CD4-positive, alpha-beta T cell treated with Interleukin-15 for 1 hour (primary cell): ENCODE data around the gene IMMP2L.

Source experiments
- DNase-seq: peaks from one replicate; pipeline ENCODE4 v3.0.0-alpha.2; 2020

Gene IMMP2L

DNA sequence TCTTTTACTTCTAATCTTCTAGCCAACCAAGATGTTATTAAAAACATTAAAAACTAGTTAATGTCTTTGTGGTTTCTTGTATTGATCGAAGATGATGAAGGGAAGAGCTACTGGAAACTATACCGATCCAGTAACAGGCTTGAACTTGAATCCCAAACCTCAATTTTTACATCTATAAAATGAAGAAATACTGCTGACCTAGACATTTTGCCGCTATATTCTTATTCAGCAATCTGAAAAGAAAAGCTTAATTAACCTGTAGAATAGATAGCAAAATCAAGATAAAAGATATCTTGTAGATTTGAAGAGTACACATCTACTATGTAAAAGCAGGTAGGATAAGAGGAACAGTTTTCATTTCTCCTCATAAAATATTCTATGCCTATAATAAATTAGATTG lies 797.4 kb downstream of the IMMP2L start:
- DNase-seq, result no peak

DNA sequence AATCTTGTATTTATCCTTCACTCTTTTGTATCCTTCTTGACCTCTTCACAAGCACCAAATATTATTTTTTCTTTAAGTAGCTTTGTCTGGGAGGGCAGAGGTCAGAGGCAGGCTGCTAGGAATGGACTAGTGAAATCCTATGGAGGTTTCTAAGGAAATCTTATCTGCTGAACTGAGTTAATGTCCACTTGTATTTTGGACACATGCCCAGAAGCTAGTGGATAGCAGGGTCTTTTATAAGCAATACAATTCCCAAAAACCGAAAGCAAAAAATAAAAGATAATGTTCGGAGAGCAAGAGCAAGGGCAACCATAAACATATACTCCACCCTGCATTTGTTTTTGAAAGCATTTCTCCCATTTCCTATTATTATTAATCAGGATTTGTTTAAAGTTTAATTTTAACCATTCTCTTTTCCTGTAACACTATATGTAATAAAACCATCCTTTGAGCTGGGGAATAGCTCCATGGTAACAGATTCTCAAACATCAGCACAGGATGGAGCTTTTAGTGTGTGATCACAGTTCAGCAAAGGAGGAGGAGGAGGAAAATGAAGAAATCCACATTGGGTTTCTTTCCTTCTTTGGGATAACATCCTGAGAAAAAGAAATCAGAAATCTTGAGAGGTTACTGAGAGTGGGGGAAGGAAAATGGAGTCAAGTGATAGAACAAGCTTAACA lies 799.6 kb downstream of the IMMP2L start:
- DNase-seq, result no peak

DNA sequence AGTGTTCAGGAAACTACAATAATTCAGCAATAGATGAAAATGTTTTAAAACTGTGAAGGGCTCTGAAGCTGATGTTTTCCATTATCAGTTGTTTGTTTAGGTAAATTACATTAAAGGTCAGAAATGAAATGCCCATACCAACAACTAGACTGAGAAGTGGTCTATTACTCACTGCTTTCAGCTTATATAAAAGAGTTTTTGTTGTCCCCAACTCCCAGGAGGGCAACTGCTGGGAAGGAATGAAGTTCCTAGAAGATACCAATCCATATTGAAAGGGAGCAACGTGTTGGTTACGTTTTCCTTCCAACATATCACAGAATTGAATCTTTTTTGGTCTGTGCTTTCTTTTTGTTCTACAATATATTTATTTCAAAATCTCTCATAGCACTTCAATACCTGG lies 802.0 kb downstream of the IMMP2L start:
- DNase-seq, result no peak

DNA sequence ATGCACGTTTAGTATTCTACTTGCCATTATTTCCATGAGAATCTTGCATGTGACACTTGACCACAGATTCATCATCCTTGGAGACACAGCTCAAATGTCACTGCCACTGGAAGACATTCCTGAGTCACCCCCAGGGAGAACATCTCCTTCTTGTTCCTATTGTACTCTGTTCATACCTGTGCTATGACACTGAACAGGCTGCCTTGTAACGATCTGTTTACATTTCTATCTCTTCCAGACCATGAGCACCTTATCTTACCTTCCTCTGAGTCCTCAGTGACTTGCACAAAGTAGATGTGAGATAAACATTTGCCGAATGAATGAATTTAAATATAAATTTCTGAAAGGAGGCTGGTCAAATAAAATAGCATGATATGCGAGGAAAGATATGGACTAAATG lies 803.2 kb downstream of the IMMP2L start:
- no peak for DNase-seq

DNA sequence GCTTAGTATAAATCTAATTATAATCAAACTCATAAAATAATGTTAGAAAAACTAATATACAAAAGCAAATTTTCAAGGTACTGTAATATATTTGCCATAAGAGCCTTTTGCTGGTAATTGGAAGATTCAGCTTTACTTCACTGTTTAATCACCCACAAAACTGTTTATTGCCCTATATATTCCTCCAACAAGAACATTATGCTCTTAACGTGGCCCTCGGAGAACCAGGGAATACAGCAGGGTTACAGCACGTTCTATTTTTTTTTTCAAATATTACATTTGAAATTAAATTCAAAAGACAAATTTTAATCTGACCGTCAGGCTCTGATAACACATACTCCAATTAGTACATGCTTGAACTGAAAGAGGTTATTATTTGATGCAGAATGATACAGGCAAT lies 807.6 kb downstream of the IMMP2L start:
- DNase-seq, result no peak

DNA sequence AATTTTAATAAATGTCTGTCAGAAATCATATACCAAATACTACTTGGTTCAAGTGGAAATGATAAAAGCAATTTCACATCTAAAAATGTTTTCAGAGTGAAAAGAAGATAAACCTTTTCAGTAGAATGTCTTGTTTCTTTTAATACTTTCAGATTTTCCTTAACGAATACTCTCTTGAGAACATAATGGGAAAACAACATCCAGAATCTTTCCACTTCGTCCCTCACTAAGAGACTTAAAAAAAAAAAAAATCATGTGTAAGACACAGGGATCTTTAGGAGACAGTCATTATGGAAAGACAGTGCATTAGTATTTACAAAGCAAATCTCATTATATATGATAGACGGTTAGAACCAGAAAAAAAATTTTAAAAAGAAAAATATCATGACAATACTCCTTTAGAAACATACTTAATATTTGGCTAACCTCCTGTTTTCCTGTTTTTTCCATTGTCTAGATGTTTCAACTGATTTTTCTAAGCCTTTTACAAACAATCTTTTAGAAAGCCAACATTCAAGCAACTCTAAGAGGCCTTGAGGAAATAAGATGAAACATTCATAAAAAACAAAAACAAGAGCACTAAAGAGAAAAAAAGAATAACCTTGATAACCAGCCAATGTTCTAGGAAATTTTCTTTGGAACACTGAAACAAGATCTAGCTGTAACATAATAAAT lies 811.2 kb downstream of the IMMP2L start:
- DNase-seq, result no peak

DNA sequence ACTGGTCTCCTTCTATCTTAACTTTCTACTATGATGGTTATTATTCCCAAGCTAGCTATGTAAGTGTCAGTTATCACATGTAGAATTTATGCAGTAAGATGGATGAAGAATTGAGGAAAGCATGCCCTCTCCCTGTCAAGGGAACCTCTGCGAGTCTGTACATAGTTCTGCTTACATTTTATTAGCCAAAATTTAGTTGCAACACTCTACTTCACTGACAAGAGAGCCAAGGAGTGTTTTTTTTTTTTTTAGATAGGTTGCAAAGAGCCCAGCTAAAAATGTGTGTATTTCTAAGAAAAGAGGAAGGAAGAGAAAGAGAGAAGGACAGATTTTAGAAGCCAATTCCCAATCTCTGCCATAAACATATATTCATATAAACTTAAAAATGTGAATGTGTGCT lies 829.1 kb downstream of the IMMP2L start:
- DNase-seq, result no peak

DNA sequence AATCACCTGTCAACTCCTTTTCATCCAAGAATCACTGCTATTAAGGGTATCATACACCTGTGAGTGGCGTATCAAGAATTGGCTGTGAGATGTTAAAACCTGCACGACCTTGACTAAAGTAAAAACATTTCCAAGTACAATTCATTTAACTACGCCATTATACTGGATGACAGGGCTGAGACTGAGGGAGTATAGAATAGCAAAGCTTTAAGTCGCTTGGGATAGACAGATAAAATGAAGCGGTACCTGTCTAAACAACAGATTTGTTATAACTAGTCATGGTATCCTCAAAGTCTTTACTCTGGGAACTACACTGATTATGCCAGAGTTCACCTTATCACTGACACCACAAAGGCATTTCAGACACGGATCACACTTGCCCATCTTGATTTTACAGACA lies 837.5 kb downstream of the IMMP2L start:
- no peak for DNase-seq

DNA sequence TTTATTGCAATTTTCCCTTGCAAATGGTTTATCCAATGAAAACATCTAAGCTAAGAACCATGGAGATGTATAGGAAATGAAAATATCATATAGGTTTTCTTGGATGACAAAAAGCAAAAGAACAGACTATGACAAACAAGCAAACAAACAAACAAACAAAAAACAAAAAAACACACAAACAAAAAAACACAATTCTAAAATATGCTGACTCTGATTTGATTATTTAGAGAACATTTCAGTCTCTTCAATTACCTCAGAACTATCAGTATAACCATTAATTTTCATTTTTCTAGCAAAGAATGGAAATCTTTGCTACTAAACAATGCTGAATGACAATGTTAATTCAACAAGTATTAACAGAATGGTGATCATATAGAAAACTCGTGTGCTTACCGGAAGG lies 840.9 kb downstream of the IMMP2L start:
- DNase-seq, result no peak

DNA sequence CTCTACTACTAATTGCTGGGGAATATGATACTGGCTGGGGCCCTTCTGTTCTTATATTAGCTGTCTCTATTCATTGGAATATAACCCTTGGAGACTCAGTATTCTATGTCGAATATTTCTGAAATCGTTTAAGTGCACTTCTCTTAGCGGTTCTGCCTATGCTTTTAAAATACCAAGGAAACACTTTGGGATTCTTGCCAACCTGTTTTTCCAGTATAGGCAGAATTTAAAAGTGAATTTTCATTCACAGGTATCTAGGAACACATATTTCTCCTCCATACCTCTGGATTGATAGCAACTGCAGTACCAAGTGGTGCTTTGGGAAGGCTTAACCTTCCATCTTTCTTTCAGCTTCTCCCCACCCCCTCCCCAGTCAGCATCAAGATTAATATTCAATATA lies 841.7 kb downstream of the IMMP2L start:
- no peak for DNase-seq

DNA sequence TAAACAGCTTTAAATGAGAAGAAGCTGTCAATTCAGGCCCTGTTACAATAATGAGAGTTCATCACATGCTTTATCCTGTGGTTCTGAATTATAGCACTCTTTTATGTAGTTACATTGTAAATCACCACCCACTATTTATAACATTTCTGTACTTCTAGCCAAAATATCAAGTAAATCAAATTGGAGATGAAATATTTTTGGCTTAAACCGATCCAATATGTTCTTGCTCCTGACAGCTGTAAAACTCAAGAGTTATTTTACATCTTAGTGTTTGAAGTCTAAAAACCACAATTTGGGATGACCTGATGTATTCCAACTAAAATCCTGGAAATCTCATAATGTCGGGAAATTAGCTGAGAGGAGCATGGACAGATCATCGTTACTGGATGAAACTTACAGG lies 842.6 kb downstream of the IMMP2L start:
- DNase-seq, result no peak

DNA sequence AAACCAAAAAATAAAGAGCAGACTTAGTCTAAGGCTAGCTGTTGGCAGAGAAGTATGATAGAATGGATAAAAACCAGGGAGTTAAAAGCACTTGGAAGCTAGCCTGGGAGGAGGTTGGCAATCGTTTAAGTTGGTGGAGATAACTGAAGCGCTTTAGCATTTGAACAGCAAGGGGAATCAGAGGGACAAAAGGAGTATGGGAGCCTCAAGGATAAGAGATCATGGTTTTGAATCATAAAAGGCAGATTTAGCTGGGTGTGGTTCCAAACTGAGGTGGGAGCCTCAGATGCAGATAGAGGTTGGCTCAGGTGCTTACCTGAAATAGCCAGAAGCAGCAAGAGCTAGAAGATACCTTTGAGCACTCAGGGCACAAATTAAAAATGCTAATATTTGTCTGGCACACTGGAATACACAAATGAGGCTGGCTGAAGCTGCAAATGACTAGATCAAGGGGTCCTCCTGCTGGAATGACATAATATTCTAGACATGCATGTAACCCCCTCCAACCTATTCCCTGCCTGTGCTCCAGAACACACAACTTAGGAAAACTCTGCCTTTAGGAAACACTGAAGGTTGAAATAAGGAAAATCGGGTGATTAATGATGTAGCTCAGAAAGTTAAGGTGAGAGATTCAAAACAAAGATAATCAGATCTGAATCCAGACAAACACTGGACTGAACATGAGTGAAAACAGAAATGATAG lies 843.6 kb downstream of the IMMP2L start:
- DNase-seq, result no peak

DNA sequence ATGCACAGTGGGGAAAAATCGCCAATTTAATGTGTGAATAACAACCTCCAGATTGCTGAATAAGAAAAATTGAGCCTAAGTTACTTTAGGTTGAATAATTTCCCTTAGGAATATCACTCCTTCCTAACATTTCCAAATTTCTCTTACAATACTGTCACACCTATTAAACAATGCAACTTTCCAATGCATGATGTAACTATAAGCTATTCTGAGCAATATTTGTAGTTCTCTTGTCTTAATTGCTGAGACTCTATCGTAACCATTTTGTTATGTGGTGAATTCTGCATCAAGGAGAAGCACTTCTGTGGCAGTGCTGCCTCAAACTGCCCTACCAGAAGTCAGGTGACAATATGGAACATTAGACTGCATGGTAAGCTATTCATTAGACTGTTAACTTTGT lies 858.1 kb downstream of the IMMP2L start:
- no peak for DNase-seq

DNA sequence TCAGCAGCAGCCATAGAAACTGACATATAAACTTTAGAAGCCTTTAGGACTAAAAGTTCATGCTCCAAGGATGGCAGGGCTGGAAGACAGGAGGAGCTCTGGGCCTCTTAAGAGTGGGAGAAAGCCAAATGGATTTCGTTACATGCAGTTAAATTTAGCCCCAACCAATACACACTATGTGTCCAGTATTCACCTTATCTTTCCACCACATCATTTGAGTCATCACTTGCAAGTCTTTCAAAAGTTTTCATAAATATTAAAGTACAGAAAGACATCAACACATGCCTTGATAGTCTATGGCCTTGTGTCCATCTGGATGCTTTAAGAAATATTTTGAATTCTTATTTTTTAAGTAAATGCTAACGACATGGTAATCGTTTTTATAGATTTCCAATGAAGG lies 863.7 kb downstream of the IMMP2L start:
- DNase-seq, result no peak

DNA sequence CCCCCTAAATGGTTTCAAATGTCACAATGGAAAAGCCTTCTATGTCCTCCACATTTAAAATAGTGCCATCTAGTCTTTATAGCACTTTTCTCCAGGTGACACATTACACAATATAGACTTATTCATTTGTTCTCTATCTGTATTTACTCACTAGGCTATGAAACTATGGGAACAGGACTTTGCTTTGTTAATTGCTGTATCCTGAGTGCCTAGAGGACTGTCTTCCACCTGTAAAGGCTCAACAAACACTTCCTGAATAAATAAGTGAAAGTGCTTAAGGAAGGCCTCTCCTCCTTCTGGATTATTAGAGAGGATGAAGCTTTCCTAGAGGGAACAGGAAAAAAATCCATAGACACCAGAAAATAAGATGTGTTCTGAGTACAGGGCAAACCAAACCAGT lies 868.9 kb downstream of the IMMP2L start:
- DNase-seq, result no peak

DNA sequence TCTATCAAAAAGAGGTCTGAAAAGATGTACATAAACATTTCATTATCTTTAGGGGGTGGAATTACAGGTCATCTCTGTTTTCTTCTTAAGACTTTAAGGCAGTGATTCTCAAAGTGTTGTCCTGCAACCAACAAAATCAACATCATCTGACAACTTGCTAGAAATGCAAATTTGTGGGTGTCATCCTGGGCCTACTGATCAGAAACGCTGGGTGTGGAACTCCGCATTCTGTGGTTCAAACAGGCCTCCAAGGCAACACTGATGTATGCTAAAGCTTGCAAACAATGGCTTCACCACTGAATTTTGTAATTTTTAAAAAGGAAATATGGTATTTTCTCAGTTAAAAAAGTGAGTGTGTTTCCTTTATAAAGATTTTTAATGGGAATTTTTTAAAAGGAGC lies 873.4 kb downstream of the IMMP2L start:
- DNase-seq, result no peak

DNA sequence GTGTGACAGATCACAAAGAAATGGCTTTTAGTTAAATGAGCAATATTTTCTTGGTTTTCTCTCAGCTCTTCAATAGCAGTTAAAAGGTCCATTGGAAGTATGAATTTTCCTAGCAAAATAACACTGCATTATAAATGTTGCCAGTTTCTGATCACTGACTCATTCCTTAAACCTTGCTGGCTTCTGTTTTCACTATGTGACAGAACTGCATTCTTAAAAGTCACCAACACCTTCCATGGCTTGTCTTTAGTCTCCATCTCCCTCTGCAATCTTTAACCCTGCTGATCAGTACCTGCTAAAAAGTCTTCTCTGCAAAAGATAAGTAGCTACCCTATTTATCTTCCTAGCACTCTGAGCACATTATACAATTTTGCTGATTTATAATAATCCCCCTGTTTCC lies 876.4 kb downstream of the IMMP2L start:
- no peak for DNase-seq

DNA sequence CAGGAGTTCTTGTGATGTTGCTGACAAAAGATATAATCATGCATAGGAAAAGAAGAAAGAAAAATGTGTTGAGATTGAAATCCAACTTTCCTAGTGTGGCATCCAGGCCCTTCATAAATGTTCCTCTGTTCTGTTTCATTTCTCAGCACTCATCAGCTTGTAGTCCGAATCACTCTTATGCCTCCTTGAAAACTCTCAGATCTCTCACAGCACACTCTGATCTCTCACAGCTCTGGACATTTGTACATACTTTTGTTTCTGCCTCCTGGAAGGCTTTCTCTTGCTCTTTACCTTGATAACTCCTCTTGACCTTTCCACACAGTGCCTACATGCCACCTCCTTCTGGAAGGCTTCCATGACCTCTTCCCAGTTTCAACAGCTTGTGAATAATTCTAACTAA lies 880.4 kb downstream of the IMMP2L start:
- no peak for DNase-seq

DNA sequence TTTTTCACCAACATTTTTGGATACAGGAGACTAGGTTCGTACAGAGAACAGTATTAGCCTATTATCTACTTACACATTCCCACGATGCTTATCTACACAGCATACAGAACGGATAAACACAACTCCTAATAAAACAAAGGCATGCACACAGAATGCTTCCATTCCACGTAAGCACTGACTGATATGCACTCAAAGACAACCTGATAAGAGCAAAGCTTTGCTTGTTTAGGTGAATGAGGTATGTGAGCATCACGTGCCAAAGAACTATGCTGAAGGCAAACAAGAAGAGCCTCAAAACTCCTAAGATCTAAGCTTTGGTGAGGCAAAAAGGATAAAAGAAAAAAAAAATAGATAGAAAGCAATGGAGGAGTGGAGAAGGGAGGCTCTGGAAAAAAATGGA lies 884.9 kb downstream of the IMMP2L start:
- no peak for DNase-seq

DNA sequence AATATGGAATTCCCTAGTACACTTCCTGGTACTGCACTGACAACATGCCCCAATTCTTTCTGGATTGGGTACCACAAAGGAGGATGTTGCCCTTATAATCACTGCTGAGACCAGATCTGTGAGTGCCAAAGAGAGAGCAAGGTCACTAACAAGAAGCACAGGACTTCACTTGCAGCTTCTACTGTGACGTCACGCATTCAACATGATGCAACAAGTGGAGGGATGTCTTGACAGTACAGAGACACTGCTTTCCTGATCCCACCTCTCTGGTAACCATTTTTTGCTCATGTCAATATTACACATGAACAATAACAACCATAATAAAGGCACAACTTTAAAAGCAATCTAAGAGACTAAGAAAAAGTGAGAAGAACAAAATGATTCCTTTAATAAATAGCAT lies 885.5 kb downstream of the IMMP2L start:
- DNase-seq, result no peak

DNA sequence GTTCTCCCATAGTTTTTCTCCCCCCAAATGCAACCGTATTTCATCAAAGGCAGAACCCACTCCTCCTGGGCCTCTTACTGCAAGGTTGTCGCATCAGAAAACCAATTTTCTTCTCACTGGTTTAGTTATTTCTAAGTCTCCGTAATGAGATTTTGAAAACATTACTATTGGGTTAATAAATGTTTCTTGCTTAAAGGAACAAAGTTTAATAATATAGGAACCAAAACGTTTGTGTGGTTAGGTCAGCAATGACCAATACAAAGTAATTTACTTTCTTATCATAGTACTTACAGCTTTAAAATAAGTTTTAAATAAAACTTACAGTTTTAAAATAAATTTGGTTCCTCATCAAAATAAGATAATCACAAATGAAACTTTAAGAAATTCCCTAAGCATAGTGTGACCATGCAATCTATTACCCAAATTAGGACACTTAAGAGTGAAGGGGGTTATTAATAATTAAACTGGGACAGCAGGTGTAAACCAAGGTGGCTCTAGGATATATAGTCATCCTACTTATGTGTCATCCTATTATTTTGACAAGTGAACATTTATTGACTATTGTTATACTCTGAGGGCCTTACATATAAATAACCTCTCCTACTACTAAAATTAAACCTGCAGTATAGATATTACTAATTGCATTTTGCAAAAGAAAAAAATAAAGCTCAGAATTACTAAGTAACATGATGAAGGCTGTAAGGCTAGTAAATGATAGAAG lies 886.7 kb downstream of the IMMP2L start:
- DNase-seq, result no peak

DNA sequence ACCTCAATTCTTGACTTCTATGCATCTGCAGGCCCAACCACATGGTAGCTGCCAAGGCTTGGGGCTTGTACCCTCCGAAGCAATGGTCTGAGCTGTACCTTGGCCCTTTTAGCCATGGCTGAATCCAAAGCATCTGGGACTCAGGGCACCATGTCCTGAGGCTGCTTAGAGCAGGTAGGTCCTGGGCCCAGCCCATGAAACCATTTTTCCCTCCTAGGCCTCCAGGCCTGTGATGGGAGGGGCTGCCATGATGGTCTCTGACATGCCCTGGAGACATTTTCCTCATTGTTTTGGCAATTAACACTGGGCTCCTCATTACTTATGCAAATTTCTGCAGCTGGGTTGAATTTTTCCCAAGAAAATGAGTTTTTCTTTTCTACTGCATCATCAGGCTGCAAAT lies 889.1 kb downstream of the IMMP2L start:
- no peak for DNase-seq

DNA sequence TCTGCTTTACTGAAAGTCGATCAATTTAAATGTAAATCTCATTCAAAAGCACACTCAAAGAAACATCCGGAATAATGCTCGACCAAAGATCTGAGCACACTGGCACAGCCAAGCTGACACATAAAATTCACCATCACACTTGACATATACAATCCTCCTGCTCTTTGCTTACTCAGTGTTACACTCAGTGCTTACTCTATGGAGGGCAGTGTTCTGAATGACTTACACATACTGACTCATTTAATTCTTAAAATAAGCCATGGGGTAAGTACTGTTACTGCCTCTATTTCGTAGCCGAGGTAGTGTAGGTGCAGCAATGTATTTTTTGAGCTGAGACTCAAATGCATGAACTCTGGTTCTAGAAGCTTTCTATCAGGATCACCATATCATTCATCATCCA lies 892.9 kb downstream of the IMMP2L start:
- no peak for DNase-seq

DNA sequence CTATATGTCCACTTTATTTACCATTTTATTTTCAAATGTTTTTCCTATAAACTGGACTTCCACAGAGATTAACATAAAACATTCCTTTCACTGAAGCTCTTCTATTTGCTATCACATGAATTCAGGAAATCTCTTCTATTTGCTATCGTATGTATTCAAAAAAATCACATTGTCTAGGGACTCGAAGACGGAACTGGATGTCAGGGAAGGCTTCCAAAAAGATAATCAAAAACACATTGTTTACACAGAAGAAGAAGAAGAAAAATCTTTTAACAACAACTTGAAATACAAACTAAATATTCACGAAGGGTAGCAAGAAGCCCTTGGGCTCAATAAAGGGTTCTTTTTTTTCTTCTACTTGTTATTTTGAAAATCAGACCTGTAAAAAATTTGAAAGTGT lies 897.5 kb downstream of the IMMP2L start:
- no peak for DNase-seq
